Vagina (tissue), 2 donors: Measurements from ENCODE around the gene BAHCC1.

Source experiments
- POLR2A ChIP-seq, 2 donors: fragments of 450-650 bp; IDR thresholded peaks; one replicate each; pipeline ENCODE4 v1.6.1; 2017; ENCODE audit warnings: antibody characterized with exemption in 2 of 2, mild to moderate bottlenecking in 2 of 2, moderate library complexity in 2 of 2
- TF ChIP-seq, protein P1 (sequence below), 3 experiments: fragments of 450-650 bp in 2 of 3; fragments of 200-600 bp in 1 of 3; sonication (generic) in 1 of 3; IDR thresholded peaks; one replicate each; pipeline ENCODE4 v1.5.1; 2017 to 2019; ENCODE audit warnings: antibody characterized with exemption in 3 of 3, mild to moderate bottlenecking in 2 of 3, moderate library complexity in 2 of 3

DNA sequence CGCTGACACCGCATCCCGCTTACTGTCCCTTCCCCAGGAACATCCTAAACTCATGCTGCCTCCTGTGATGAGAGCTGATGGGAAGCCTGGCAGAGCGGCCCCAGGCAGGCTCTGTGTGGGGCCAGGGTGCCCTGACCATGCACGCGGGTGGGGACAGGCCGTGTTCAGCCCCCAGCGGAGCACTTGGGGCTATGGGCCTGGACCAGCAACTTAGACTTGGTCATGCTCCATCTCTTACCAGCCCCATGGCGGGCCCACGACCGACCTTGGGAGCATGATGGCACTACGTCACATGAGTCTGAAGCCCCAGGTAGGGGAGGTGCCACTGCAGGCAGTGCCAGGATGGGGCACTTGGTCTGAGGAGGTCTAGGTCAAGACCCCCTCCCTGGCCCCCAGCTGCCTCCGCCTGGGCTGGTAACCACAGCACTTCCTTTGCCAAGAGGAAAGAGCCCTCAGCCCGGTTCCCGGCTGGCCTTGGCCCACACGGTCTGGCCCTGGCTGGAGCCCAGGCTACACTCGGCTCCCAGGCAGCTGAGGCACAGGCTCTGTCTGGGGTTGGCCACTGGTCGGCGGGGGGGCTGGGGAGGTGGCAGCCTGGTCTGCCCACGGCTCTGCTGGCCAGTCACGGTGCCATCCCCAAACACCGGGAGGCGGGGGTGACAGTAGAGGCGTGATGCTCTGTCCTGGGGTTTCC is 25.7 kb downstream of the BAHCC1 start:
- no peak for TF ChIP-seq POLR2A (IDR thresholded peaks at IDR 0.05)
- TF ChIP-seq, protein P1, sequence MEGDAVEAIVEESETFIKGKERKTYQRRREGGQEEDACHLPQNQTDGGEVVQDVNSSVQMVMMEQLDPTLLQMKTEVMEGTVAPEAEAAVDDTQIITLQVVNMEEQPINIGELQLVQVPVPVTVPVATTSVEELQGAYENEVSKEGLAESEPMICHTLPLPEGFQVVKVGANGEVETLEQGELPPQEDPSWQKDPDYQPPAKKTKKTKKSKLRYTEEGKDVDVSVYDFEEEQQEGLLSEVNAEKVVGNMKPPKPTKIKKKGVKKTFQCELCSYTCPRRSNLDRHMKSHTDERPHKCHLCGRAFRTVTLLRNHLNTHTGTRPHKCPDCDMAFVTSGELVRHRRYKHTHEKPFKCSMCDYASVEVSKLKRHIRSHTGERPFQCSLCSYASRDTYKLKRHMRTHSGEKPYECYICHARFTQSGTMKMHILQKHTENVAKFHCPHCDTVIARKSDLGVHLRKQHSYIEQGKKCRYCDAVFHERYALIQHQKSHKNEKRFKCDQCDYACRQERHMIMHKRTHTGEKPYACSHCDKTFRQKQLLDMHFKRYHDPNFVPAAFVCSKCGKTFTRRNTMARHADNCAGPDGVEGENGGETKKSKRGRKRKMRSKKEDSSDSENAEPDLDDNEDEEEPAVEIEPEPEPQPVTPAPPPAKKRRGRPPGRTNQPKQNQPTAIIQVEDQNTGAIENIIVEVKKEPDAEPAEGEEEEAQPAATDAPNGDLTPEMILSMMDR (IDR thresholded peaks at IDR 0.05) = no peak
